A549 (cell line): ENCODE measurements around the gene RING1. TPM values are rescaled to one million over a fixed set of nuclear protein-coding genes. Genes with fewer than 3 reads are reported as not detected.

Experiments used
- ATAC-seq, 2 experiments: fragments of 200-7000 bp in 1 of 2; fragments of >200 bp in 1 of 2; cut with Nextera tagmentation in 1 of 2; cut with Tn5 transposase in 1 of 2; 3 replicates each; pipeline versions ENCODE4 v1.8.0 to v1.9.1; 2018 to 2020; ENCODE audit warnings: mild to moderate bottlenecking in 1 of 2, moderate library complexity in 1 of 2
- CTCF ChIA-PET: fragments of 300-600 bp; sonication (Branson Sonifier 250); formaldehyde crosslinking; extraction: SDS; loops from one replicate; lab custom pipeline; 2021; ENCODE audit warnings: antibody characterized with exemption, inconsistent platforms; lab: Yijun Ruan, JAX
- POLR2A ChIA-PET: fragments of 350-600 bp; formaldehyde crosslinking; extraction: SDS; loops from one replicate; lab custom pipeline; 2021; ENCODE audit warnings: antibody characterized with exemption, inconsistent platforms; lab: Yijun Ruan, JAX
- DNase-seq, 2 experiments: peaks; one replicate each; pipeline versions ENCODE4 v3.0.0 to v3.0.0-alpha.2; 2011 to 2016; ENCODE audit warnings: low read depth in 1 of 2, low spot score in 1 of 2
- FAIRE-seq: peaks from 2 replicates; lab custom pipeline; 2011; peaks lifted over from hg19 to GRCh38; lab: Jason Lieb, UNC
- H3K27ac ChIP-seq, 2 experiments: fragments of >200 bp; sonication (Bioruptor Twin); formaldehyde crosslinking; 3 replicates each; pipeline ENCODE4 v1.5.1; 2016 to 2017
- H3K4me1 ChIP-seq: fragments of >200 bp; sonication (Bioruptor Twin); formaldehyde crosslinking; 3 replicates; pipeline ENCODE4 v1.6.1; 2016
- H3K4me2 ChIP-seq: fragments of >200 bp; sonication (Bioruptor Twin); formaldehyde crosslinking; 3 replicates; pipeline ENCODE4 v1.6.1; 2016
- H3K4me3 ChIP-seq: fragments of >200 bp; sonication (Bioruptor Twin); formaldehyde crosslinking; 3 replicates; pipeline ENCODE4 v1.5.1; 2016
- H3K9me3 ChIP-seq: fragments of >200 bp; sonication (Bioruptor Twin); formaldehyde crosslinking; 3 replicates; pipeline ENCODE4 v1.6.1; 2016
- ATOH8 ChIP-seq: fragments of 250-450 bp; sonication (Bioruptor Pico); IDR thresholded peaks from 2 replicates; pipeline ENCODE4 v1.5.0; 2020; ENCODE audit warnings: low read depth, mild to moderate bottlenecking, moderate library complexity
- BCL3 ChIP-seq: fragments of >200 bp; sonication (Bioruptor Twin); formaldehyde crosslinking; IDR thresholded peaks from 3 replicates; pipeline ENCODE4 v1.6.1; 2016
- CHD2 ChIP-seq: fragments of 150-350 bp; IDR thresholded peaks from 2 replicates; pipeline ENCODE4 v1.6.1; 2014; ENCODE audit warnings: low read length; ENCODE audit not compliant: partially characterized antibody
- CHD4 ChIP-seq: fragments of 200-600 bp; sonication (generic); IDR thresholded peaks from 2 replicates; pipeline ENCODE4 v1.6.1; 2016; ENCODE audit warnings: antibody characterized with exemption, mild to moderate bottlenecking, borderline replicate concordance
- EHMT2 ChIP-seq: fragments of 200-600 bp; sonication (generic); IDR thresholded peaks from 2 replicates; pipeline ENCODE4 v1.6.1; 2016; ENCODE audit warnings: antibody characterized with exemption, low read depth, mild to moderate bottlenecking, moderate library complexity
- ESRRA ChIP-seq: fragments of 150-350 bp; IDR thresholded peaks from 2 replicates; pipeline ENCODE4 v1.6.1; 2014; ENCODE audit warnings: mild to moderate bottlenecking, low read length, borderline replicate concordance
- GATA3 ChIP-seq: IDR thresholded peaks from 2 replicates; pipeline ENCODE4 v1.6.1; 2012; ENCODE audit warnings: borderline replicate concordance
- HEYL ChIP-seq: fragments of 250-450 bp; sonication (Bioruptor Pico); IDR thresholded peaks from 2 replicates; pipeline ENCODE4 v1.8.0; 2021; ENCODE audit warnings: mild to moderate bottlenecking, moderate library complexity
- HOXA7 ChIP-seq: fragments of 250-450 bp; sonication (Bioruptor Pico); IDR thresholded peaks from 2 replicates; pipeline ENCODE4 v1.5.0; 2020; ENCODE audit warnings: mild to moderate bottlenecking, moderate library complexity
- HOXB13 ChIP-seq: fragments of 250-450 bp; sonication (Bioruptor Pico); IDR thresholded peaks from 2 replicates; pipeline ENCODE4 v1.5.0; 2020; ENCODE audit warnings: low read depth, mild to moderate bottlenecking, moderate library complexity
- JUN ChIP-seq, 2 experiments: fragments of >200 bp; sonication (Bioruptor Twin); formaldehyde crosslinking; IDR thresholded peaks; 2 replicates in 1 of 2; 3 replicates in 1 of 2; pipeline ENCODE4 v1.6.1; 2016 to 2017
- JUNB ChIP-seq: fragments of >200 bp; sonication (Bioruptor Twin); formaldehyde crosslinking; IDR thresholded peaks from 2 replicates; pipeline ENCODE4 v1.6.1; 2016
- KDM1A ChIP-seq: fragments of 200-600 bp; sonication (generic); IDR thresholded peaks from 2 replicates; pipeline ENCODE4 v1.6.1; 2016; ENCODE audit warnings: low read depth, mild to moderate bottlenecking
- MAFK ChIP-seq: fragments of 450-650 bp; IDR thresholded peaks from 2 replicates; pipeline ENCODE4 v1.6.1; 2014; ENCODE audit not compliant: partially characterized antibody
- MAZ ChIP-seq: fragments of 150-350 bp; IDR thresholded peaks from 2 replicates; pipeline ENCODE4 v1.6.1; 2014; ENCODE audit warnings: antibody characterized with exemption, low read depth, low read length, borderline replicate concordance
- MYC ChIP-seq: IDR thresholded peaks from 2 replicates; pipeline ENCODE4 v1.6.1; 2012; ENCODE audit warnings: mild to moderate bottlenecking, inconsistent platforms, low read length, improper control_type of control experiment, borderline replicate concordance
- PHF8 ChIP-seq: fragments of 200-600 bp; sonication (generic); IDR thresholded peaks from 2 replicates; pipeline ENCODE4 v1.6.1; 2016; ENCODE audit warnings: low read depth, mild to moderate bottlenecking, antibody characterized with exemption, moderate library complexity, borderline replicate concordance
- POLR2A ChIP-seq: IDR thresholded peaks from 2 replicates; pipeline ENCODE4 v1.6.1; 2012; ENCODE audit warnings: mild to moderate bottlenecking, low read length
- POLR2AphosphoS2 ChIP-seq: conservative IDR thresholded peaks from 2 replicates; pipeline ENCODE4 v1.6.1; 2012; ENCODE audit warnings: low read length, improper control_type of control experiment, inconsistent platforms
- RAD21 ChIP-seq, 2 experiments: fragments of >200 bp in 1 of 2; sonication (Bioruptor Twin) in 1 of 2; formaldehyde crosslinking in 1 of 2; IDR thresholded peaks in 1 of 2; conservative IDR thresholded peaks in 1 of 2; 2 replicates in 1 of 2; 3 replicates in 1 of 2; pipeline ENCODE4 v1.6.1; 2012 to 2018; ENCODE audit warnings: inconsistent platforms in 1 of 2
- RCOR1 ChIP-seq: fragments of 150-350 bp; IDR thresholded peaks from 2 replicates; pipeline ENCODE4 v1.6.1; 2014; ENCODE audit warnings: antibody characterized with exemption, low read length, low read depth
- RFX5 ChIP-seq: fragments of 450-650 bp; IDR thresholded peaks from 2 replicates; pipeline ENCODE4 v1.7.1; 2014; ENCODE audit warnings: antibody characterized with exemption, mild to moderate bottlenecking, moderate library complexity
- TP53 ChIP-seq: fragments of 250-450 bp; sonication (Bioruptor Pico); IDR thresholded peaks from 2 replicates; pipeline ENCODE4 v1.5.0; 2021; ENCODE audit warnings: mild to moderate bottlenecking, moderate library complexity
- USF2 ChIP-seq: fragments of 450-650 bp; IDR thresholded peaks from 2 replicates; pipeline ENCODE4 v1.6.1; 2014; ENCODE audit warnings: antibody characterized with exemption
- ZC3H11A ChIP-seq: fragments of 450-650 bp; IDR thresholded peaks from 2 replicates; pipeline ENCODE4 v1.6.1; 2014; ENCODE audit warnings: antibody characterized with exemption, mild to moderate bottlenecking
- ZSCAN20 ChIP-seq: fragments of 250-450 bp; sonication (Bioruptor Pico); IDR thresholded peaks from 2 replicates; pipeline ENCODE4 v1.8.0; 2022; ENCODE audit warnings: mild to moderate bottlenecking, moderate library complexity
- WGBS: methylation state at CpG from one replicate; pipeline ENCODE4 v1.1.6; 2017; ENCODE audit errors: missing lambda C conversion rate; 5-methylcytosine and 5-hydroxymethylcytosine counted together
- polyA plus RNA-seq, 4 experiments: library from polyadenylated mRNA; depleted of rRNA in 3 of 4; stranded (reverse); fragments of >200 nt; fragmentation: RNase III in 1 of 4; extraction: RNeasy Plus Mini Kit Qiagen cat#74134 plus additional on column Dnase treatment in 1 of 4; gene quantifications; 2 replicates in 3 of 4; 3 replicates in 1 of 4; pipeline ENCODE4 v1.2.3, GENCODE V29; 2011 to 2017
- TF ChIP-seq, protein P1 (sequence below): fragments of 150-350 bp; IDR thresholded peaks from 2 replicates; pipeline ENCODE4 v1.6.1; 2014; ENCODE audit warnings: low read depth, mild to moderate bottlenecking, low read length

Gene RING1
- polyA plus RNA-seq, 2 of the 4 experiments (the other 2 are of a cell fraction), result 12.7 to 35.0 TPM

- TF ChIP-seq ZSCAN20 (CRISPR knock-in tag), result no peak
Observed at GRCh38 chr6:33247977-33248642, 39.8 kb downstream of the RING1 start (continued).

DNA sequence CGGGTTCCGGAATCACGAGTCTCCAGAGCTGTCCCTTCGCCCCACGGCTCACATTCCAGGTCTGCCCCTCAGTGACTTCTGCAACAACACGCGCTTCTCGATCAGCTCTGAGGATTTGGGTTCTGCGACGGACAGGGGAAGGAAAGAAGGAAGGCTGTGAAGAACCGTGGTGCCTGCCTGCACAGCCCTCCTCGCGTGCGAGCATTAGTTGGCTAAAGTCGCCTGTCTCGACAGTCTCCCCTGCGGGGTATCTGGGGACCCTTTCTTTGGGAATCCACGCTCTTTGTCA lies 40.3 kb downstream of the RING1 start:
- 2% methylated on average over 18 of the region's 18 CpGs for WGBS
- DNase-seq (no peak), FAIRE-seq (no peak), ATAC-seq (peak; percentile 33 to 45)
- peaks cover 11% of the 10 kb centered on the region for H3K4me1 ChIP-seq
- H3K9me3 ChIP-seq, result no peaks in the 10 kb centered on the region
- peak overlapping the region; percentile 64 to 91 for H3K27ac ChIP-seq
- ChIA-PET POLR2A (interaction anchor here (2.1 to 2.7 kb wide), 3 partner anchors 23 to 277 kb away, joined by 13 to 17 read pairs (median 16); partner anchors contain the start of genes RING1, RPS18 and VPS52), CTCF (interaction anchor here (0.6 to 3.7 kb wide), 45 partner anchors 9 to 363 kb away, joined by 3 to 39 read pairs (median 6); partner anchors contain the start of genes B3GALT4, HLA-DMA, HLA-DOA and HLA-DPB1)
- peak overlapping the region; percentile 90 for H3K4me2 ChIP-seq
- TF ChIP-seq KDM1A (no peak), HOXB13 (no peak), JUNB (no peak), RCOR1 (no peak), ZC3H11A (no peak), MAZ (no peak), GATA3 (no peak), USF2 (no peak), EHMT2 (no peak), HOXA7 (no peak), POLR2AphosphoS2 (no peak), CHD2 (no peak), RAD21 (conservative IDR thresholded peaks at IDR 0.05 in 1 of 2, IDR thresholded peaks at IDR 0.05 in 1 of 2) (no peak), ZSCAN20 (CRISPR knock-in tag) (no peak)
- TF ChIP-seq, protein P1, sequence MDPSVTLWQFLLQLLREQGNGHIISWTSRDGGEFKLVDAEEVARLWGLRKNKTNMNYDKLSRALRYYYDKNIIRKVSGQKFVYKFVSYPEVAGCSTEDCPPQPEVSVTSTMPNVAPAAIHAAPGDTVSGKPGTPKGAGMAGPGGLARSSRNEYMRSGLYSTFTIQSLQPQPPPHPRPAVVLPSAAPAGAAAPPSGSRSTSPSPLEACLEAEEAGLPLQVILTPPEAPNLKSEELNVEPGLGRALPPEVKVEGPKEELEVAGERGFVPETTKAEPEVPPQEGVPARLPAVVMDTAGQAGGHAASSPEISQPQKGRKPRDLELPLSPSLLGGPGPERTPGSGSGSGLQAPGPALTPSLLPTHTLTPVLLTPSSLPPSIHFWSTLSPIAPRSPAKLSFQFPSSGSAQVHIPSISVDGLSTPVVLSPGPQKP, result no peak
- H3K4me3 ChIP-seq, result peak overlapping the region; percentile 68

DNA sequence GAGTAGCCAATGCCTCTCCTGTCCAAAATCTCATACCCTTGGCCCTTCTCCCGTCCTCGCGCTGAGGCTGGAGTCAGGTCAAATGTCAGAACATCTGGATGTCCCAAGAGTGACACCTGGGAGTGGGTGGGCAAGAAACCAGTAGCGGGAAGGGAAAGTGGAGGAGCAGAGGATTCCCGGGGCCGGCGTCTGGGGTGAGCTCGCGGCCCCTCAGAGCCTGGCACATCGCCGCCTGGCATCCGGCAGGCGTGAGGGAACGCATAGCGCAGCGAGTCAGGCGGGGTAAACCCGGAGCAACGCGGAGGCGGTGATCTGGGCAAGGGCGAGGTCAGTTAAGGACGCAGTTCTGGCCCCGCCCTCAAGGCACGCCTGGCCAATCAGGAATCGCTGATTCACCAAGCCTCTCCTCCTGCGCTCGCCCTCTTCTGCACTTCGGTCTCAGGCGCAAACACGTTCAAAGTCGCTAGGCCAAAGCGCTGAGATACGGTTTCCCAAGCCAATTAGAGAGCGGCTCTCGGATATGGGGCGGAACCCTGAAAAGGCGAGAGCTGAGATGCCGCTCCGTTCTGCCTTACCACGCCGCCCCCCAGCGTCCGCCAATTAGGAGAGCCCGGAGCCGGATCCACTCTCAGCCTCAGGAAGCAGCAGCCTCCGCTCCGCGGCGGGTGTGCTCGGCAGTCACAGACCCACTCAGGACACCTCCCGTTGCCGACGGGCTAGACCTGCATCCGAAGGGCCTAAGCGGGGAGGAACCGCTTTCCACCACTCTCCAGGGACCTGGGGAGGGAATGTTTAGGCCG lies 40.8 kb downstream of the RING1 start:
- peak overlapping the region; percentile 99 for H3K4me2 ChIP-seq
- peaks cover 11% of the 10 kb centered on the region for H3K4me1 ChIP-seq
- POLR2A ChIA-PET, result interaction anchor here (1.5 to 2.7 kb wide), 5 partner anchors 19 to 277 kb away, joined by 3 to 17 read pairs (median 13); partner anchors contain the start of genes B3GALT4, RING1, RPS18 and VPS52
- H3K4me3 ChIP-seq, result peak overlapping the region; percentile 68
- FAIRE-seq, result peak; percentile 32
- 2% methylated on average over 30 of the region's 58 CpGs for WGBS
- peak overlapping the region; percentile 91 to 92 for H3K27ac ChIP-seq
- H3K9me3 ChIP-seq, result no peaks in the 10 kb centered on the region
- TF ChIP-seq HEYL (CRISPR knock-in tag) (no peak), TP53 (CRISPR knock-in tag) (no peak), HOXA7 (no peak), PHF8 (no peak; the same call in 1 of the 2 replicates), CHD4 (no peak), RAD21 (conservative IDR thresholded peaks at IDR 0.05 in 1 of 2, IDR thresholded peaks at IDR 0.05 in 1 of 2) (no peak), MAFK (peak; percentile 76), POLR2A (peak; percentile 79), RFX5 (no peak), JUN (IDR thresholded peaks at IDR 0.05) (peak; percentile 53 to 68; a peak in 4 of 5 replicates), BCL3 (0 out of 3 replicates have a peak, but pooled peaks have one; percentile 39), ESRRA (peak; percentile 20; the same call in 1 of the 2 replicates), ATOH8 (CRISPR knock-in tag) (no peak), GATA3 (no peak), MYC (no peak), RCOR1 (no peak)
- DNase-seq, result peak; percentile 70 to 97
- CTCF ChIA-PET, result interaction anchor here (0.6 to 3.7 kb wide), 43 partner anchors 8 to 363 kb away, joined by 3 to 39 read pairs (median 7); partner anchors contain the start of genes B3GALT4, HLA-DOA, HSD17B8 and RING1
- ATAC-seq, result peak; percentile 95 to 96
